ENCODE measurements around the gene PIF1. TPM values are rescaled to one million over a fixed set of nuclear protein-coding genes. Genes with fewer than 3 reads are reported as not detected.
A peak's percentile ranks its signal among the peaks of the same experiment; 100 is the strongest.

The PIF1 gene
- total RNA-seq, 5 donors from 2014 or later (not counting 1 experiment from before 2014, with no cell fraction given) = 0.88 to 4.1 (median 1.1) TPM

DNA sequence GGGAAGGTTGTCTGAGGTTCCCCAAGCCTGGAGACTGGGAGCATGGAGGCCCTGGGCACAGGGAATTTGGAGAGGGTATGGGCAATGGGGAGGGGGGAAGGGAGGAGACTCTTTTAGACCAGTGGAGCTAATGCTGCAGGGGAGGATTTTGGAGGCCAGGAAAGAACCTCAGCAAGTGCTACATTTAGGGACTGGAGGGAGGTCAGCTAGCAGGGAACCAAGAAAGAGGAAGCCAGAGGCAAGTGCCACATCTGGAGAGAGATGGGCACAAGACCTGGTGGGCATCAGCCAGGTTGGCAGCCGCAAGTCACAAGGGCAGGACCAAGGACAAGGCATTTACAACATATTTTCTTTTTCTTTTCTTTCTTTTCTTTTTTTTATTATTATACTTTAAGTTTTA is 37.0 kb upstream of the PIF1 start:
- H3K4me1 ChIP-seq (ENCODE audit: control insufficient read depth in 1 of 2, extremely low read depth in 1 of 2, insufficient read depth in 2 of 2, low read length in 2 of 2) = peaks cover 0 to 16% of the 10 kb centered on the region in 2 experiments
- H3K27ac Mint-ChIP-seq = peak overlapping the region; percentile 27 to 34
- CTCF ChIA-PET = no interaction called here
- H3K4me3 ChIP-seq (ENCODE audit: control insufficient read depth in 1 of 2, extremely low read depth in 1 of 2, low read length in 1 of 2) = no peak overlapping the region
- no peaks in the 10 kb centered on the region for H3K9me3 ChIP-seq
- no peak overlapping the region for H3K4me3 Mint-ChIP-seq
- no peaks in the 10 kb centered on the region for H3K27me3 ChIP-seq (replicated peaks in 1 of 2; ENCODE audit: control insufficient read depth in 2 of 2, extremely low read depth in 1 of 2, insufficient read depth in 2 of 2, low read length in 1 of 2)
- H3K9me3 Mint-ChIP-seq = no peaks in the 10 kb centered on the region
- H3K4me1 Mint-ChIP-seq = peaks cover 15 to 19% (median 16%) of the 10 kb centered on the region in 3 donors
- no peak overlapping the region for H3K27ac ChIP-seq (ENCODE audit: low read length)
- H3K36me3 ChIP-seq (ENCODE audit: control insufficient read depth in 2 of 2, extremely low read depth in 1 of 2, insufficient read depth in 1 of 2, low read length in 1 of 2) = peaks cover 11 to 83% of the 10 kb centered on the region in 2 donors
- POLR2A ChIA-PET = no interaction called here
- H3K36me3 Mint-ChIP-seq = peaks cover 35% of the 10 kb centered on the region
- no peak for ATAC-seq (replicated peaks in 1 of 4)
- no peaks in the 10 kb centered on the region for H3K27me3 Mint-ChIP-seq
- DNase-seq = no peak
- WGBS (ENCODE audit: insufficient coverage) = no CpG with 5 or more reads among the region's 1 CpG

DNA sequence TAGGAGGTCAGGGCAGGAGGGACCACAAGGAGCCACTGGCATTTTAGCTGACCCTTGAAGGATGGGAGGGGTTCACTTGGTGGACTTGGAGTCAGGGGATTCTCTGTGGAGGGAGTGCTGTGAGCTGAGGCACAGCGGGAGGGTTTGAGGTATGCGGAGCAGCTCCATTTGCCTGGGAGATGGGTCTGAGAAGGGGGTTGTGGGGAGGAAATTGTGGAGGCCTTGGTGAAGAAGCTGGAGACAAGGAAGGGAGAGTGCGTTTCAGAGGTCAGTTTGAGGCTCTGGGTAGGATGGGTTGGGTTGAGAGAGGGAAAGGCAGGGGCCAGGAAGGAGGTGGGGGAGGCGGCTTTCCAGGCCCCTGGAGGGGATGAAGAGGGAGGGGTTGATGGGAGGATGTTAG is 36.5 kb upstream of the PIF1 start:
- peaks cover 11 to 83% of the 10 kb centered on the region in 2 donors for H3K36me3 ChIP-seq (ENCODE audit: control insufficient read depth in 2 of 2, extremely low read depth in 1 of 2, insufficient read depth in 1 of 2, low read length in 1 of 2)
- peaks cover 0 to 21% of the 10 kb centered on the region in 2 experiments for H3K4me1 ChIP-seq (ENCODE audit: control insufficient read depth in 1 of 2, extremely low read depth in 1 of 2, insufficient read depth in 2 of 2, low read length in 2 of 2)
- ATAC-seq (replicated peaks in 1 of 4) = no peak
- CTCF ChIA-PET = interaction anchor here in 1 of 2 donors (0.6 kb wide), 1 partner anchor 46 kb away, joined by 5 read pairs; no protein-coding TSS in a partner anchor
- H3K27ac ChIP-seq (ENCODE audit: low read length) = no peak overlapping the region
- POLR2A ChIA-PET = no interaction called here
- no peak overlapping the region for H3K4me3 ChIP-seq (ENCODE audit: control insufficient read depth in 1 of 2, extremely low read depth in 1 of 2, low read length in 1 of 2)
- no peaks in the 10 kb centered on the region for H3K9me3 ChIP-seq
- H3K4me3 Mint-ChIP-seq = no peak overlapping the region
- WGBS (ENCODE audit: insufficient coverage) = 100% methylated on average over 4 of the region's 4 CpGs
- no peak overlapping the region for H3K27ac Mint-ChIP-seq
- DNase-seq = no peak
- no peaks in the 10 kb centered on the region for H3K27me3 ChIP-seq (replicated peaks in 1 of 2; ENCODE audit: control insufficient read depth in 2 of 2, extremely low read depth in 1 of 2, insufficient read depth in 2 of 2, low read length in 1 of 2)
- peaks cover 16 to 23% (median 21%) of the 10 kb centered on the region in 3 donors for H3K4me1 Mint-ChIP-seq
- no peaks in the 10 kb centered on the region for H3K9me3 Mint-ChIP-seq
- no peaks in the 10 kb centered on the region for H3K27me3 Mint-ChIP-seq
- peaks cover 31% of the 10 kb centered on the region for H3K36me3 Mint-ChIP-seq

DNA sequence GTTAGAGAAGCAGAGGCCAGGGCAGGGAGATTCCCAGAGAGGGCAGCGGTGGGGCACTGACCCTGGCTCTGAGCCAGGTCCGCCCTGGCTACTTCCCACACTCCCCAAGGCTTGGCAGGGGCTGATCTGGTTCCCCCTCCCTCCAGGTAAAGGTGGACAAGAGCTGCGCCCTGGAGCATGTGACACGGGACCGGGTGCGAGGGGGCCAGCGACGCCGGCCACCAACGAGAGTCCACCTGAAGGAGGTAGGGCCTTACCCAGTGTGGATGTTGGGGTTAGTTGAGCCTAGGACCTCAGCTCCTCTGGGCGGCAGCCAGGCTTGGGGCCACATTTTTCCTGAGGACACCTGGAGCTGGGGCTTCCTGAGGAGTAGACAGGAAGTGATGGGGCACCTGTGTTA is 35.9 kb upstream of the PIF1 start:
- H3K27ac Mint-ChIP-seq = peak overlapping the region in 1 of 2 donors; percentile 77
- CTCF ChIA-PET = interaction anchor here in 1 of 2 donors (0.6 kb wide), 1 partner anchor 46 kb away, joined by 5 read pairs; no protein-coding TSS in a partner anchor

DNA sequence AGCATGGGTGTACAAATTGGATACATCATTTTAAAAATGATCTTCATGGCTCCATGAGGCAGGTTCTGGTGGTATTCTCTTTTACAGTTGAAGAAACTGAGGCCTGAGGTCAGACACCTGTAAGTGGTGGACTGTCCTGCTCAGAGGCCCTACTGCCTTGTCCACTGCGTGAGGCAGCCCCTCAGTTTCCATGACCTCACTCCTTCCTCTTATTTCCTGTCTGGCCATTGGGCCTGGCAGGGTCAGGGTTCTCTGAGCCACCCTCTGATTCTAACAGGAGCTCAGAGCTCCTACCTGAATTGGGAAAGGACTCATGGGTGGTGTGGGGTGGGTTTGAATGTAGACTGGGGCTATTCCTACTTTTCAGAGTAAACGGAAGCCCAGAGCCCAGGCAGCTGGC is 33.8 kb upstream of the PIF1 start:
- no peak for DNase-seq
- no peak overlapping the region for H3K27ac Mint-ChIP-seq
- Histone ChIP-seq H3K4me1 (ENCODE audit: control insufficient read depth in 1 of 2, extremely low read depth in 1 of 2, insufficient read depth in 2 of 2, low read length in 2 of 2) (peaks cover 0 to 46% of the 10 kb centered on the region in 2 experiments), H3K4me3 (ENCODE audit: control insufficient read depth in 1 of 2, extremely low read depth in 1 of 2, low read length in 1 of 2) (no peak overlapping the region), H3K27ac (ENCODE audit: low read length) (no peak overlapping the region), H3K27me3 (replicated peaks in 1 of 2; ENCODE audit: control insufficient read depth in 2 of 2, extremely low read depth in 1 of 2, insufficient read depth in 2 of 2, low read length in 1 of 2) (no peaks in the 10 kb centered on the region), H3K9me3 (no peaks in the 10 kb centered on the region), H3K36me3 (ENCODE audit: control insufficient read depth in 2 of 2, extremely low read depth in 1 of 2, insufficient read depth in 1 of 2, low read length in 1 of 2) (peaks cover 2 to 81% of the 10 kb centered on the region in 2 donors)
- H3K36me3 Mint-ChIP-seq = peaks cover 33% of the 10 kb centered on the region
- ATAC-seq (replicated peaks in 1 of 4) = no peak
- 100% methylated on average over 1 of the region's 2 CpGs for WGBS (ENCODE audit: insufficient coverage)
- H3K4me3 Mint-ChIP-seq = no peak overlapping the region
- POLR2A ChIA-PET = interaction anchor here in 1 of 2 donors (0.6 kb wide), 1 partner anchor 507 kb away, joined by 3 read pairs; no protein-coding TSS in a partner anchor
- CTCF ChIA-PET = interaction anchor here in 1 of 2 donors (0.5 kb wide), 1 partner anchor 111 kb away, joined by 4 read pairs; no protein-coding TSS in a partner anchor
- H3K4me1 Mint-ChIP-seq = peaks cover 34 to 49% (median 48%) of the 10 kb centered on the region in 3 donors
- no peaks in the 10 kb centered on the region for H3K27me3 Mint-ChIP-seq
- H3K9me3 Mint-ChIP-seq = no peaks in the 10 kb centered on the region

More for the DNA sequence above, 35.9 kb upstream of the PIF1 start:
- Histone ChIP-seq H3K27me3 (replicated peaks in 1 of 2; ENCODE audit: control insufficient read depth in 2 of 2, extremely low read depth in 1 of 2, insufficient read depth in 2 of 2, low read length in 1 of 2) (no peaks in the 10 kb centered on the region), H3K9me3 (no peaks in the 10 kb centered on the region), H3K36me3 (ENCODE audit: control insufficient read depth in 2 of 2, extremely low read depth in 1 of 2, insufficient read depth in 1 of 2, low read length in 1 of 2) (peaks cover 11 to 79% of the 10 kb centered on the region in 2 donors), H3K4me1 (ENCODE audit: control insufficient read depth in 1 of 2, extremely low read depth in 1 of 2, insufficient read depth in 2 of 2, low read length in 2 of 2) (peaks cover 0 to 27% of the 10 kb centered on the region in 2 experiments), H3K27ac (ENCODE audit: low read length) (no peak overlapping the region), H3K4me3 (ENCODE audit: control insufficient read depth in 1 of 2, extremely low read depth in 1 of 2, low read length in 1 of 2) (no peak overlapping the region)
- ATAC-seq (replicated peaks in 1 of 4) (no peak), DNase-seq (no peak)
- Mint-ChIP-seq H3K36me3 (peaks cover 26% of the 10 kb centered on the region), H3K4me1 (peaks cover 18 to 29% (median 27%) of the 10 kb centered on the region in 3 donors), H3K9me3 (no peaks in the 10 kb centered on the region), H3K27me3 (no peaks in the 10 kb centered on the region), H3K4me3 (no peak overlapping the region)
- POLR2A ChIA-PET = no interaction called here
- 100% methylated on average over 6 of the region's 11 CpGs for WGBS (ENCODE audit: insufficient coverage)

DNA sequence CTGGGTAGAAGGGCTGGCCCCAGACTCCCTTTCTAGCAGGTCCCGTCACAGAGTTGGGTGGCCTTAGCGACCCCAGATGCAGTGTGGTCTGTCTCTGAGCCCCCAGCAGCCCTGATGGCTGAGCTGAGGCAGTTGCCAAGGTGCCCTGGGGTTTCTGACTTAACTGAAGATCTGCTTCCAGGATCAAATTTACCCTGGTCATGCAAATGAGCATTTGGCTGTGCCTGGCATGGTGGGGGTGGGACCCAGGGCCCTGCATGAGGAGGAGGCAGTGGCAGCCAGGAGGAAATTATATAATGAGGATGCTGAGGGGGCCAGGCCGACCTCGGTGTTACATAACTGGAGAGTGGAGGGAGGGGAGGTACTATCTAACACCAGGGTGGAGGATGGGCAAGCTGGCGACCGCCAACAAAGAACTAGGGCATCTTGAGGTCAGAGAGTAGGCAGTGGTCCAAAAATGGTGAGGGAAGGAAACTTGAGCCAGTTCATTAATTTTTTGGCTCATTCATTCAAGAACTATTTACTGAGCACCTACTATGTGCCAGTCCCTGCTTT is 32.7 kb upstream of the PIF1 start:
- Histone ChIP-seq H3K4me3 (ENCODE audit: control insufficient read depth in 1 of 2, extremely low read depth in 1 of 2, low read length in 1 of 2) (no peak overlapping the region), H3K9me3 (no peaks in the 10 kb centered on the region), H3K27ac (ENCODE audit: low read length) (peak overlapping the region; percentile 50), H3K4me1 (ENCODE audit: control insufficient read depth in 1 of 2, extremely low read depth in 1 of 2, insufficient read depth in 2 of 2, low read length in 2 of 2) (peaks cover 0 to 52% of the 10 kb centered on the region in 2 experiments), H3K27me3 (replicated peaks in 1 of 2; ENCODE audit: control insufficient read depth in 2 of 2, extremely low read depth in 1 of 2, insufficient read depth in 2 of 2, low read length in 1 of 2) (no peaks in the 10 kb centered on the region), H3K36me3 (ENCODE audit: control insufficient read depth in 2 of 2, extremely low read depth in 1 of 2, insufficient read depth in 1 of 2, low read length in 1 of 2) (peaks cover 5 to 82% of the 10 kb centered on the region in 2 donors)
- Mint-ChIP-seq H3K9me3 (no peaks in the 10 kb centered on the region), H3K4me1 (peaks cover 36 to 56% (median 56%) of the 10 kb centered on the region in 3 donors), H3K27me3 (no peaks in the 10 kb centered on the region), H3K36me3 (peaks cover 32% of the 10 kb centered on the region), H3K4me3 (no peak overlapping the region), H3K27ac (peak overlapping the region; percentile 40 to 71)
- DNase-seq (peak in 1 of 35 experiments; percentile 23), ATAC-seq (replicated peaks in 1 of 4) (no peak)
- POLR2A ChIA-PET = no interaction called here
- 45% methylated on average over 4 of the region's 6 CpGs for WGBS (ENCODE audit: insufficient coverage)
- CTCF ChIA-PET = interaction anchor here in 1 of 2 donors (0.6 kb wide), 1 partner anchor 138 kb away, joined by 4 read pairs; no protein-coding TSS in a partner anchor

DNA sequence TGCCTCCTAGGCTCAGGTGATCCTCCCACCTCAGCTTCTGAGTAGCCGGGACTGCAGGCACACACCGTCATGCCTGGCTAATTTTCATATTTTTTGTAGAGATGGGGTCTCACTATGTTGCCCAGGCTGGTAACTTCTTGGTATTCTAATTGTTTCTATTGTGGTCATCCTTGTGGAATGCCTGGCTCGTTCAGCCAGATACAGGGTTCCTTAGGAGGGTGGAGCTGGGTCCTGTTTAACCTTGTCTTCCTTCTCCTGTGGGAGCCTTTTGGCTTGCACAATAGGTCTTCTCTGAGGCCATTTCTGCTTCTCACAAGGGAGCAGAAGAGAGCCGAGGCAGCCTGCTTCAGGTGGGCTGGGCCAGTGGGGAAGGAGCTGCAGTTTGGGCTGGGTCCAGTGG is 32.0 kb upstream of the PIF1 start:
- no peak overlapping the region for H3K4me3 Mint-ChIP-seq

More for the DNA sequence above, 32.0 kb upstream of the PIF1 start:
- peaks cover 0 to 56% of the 10 kb centered on the region in 2 experiments for H3K4me1 ChIP-seq (ENCODE audit: control insufficient read depth in 1 of 2, extremely low read depth in 1 of 2, insufficient read depth in 2 of 2, low read length in 2 of 2)
- H3K4me3 ChIP-seq (ENCODE audit: control insufficient read depth in 1 of 2, extremely low read depth in 1 of 2, low read length in 1 of 2) = no peak overlapping the region
- H3K9me3 ChIP-seq = no peaks in the 10 kb centered on the region
- Mint-ChIP-seq H3K9me3 (no peaks in the 10 kb centered on the region), H3K36me3 (peaks cover 31% of the 10 kb centered on the region), H3K27me3 (no peaks in the 10 kb centered on the region), H3K4me1 (peaks cover 36 to 56% (median 56%) of the 10 kb centered on the region in 3 donors), H3K27ac (peak overlapping the region; percentile 40 to 53)
- WGBS (ENCODE audit: insufficient coverage) = 63% methylated on average over 1 of the region's 4 CpGs
- no peak for ATAC-seq (replicated peaks in 1 of 4)
- no peak for DNase-seq
- H3K36me3 ChIP-seq (ENCODE audit: control insufficient read depth in 2 of 2, extremely low read depth in 1 of 2, insufficient read depth in 1 of 2, low read length in 1 of 2) = peaks cover 5 to 80% of the 10 kb centered on the region in 2 donors
- ChIA-PET POLR2A (no interaction called here), CTCF (interaction anchor here in 1 of 2 donors (0.6 kb wide), 2 partner anchors 137 to 194 kb away, joined by 3 to 4 read pairs; no protein-coding TSS in a partner anchor)
- H3K27ac ChIP-seq (ENCODE audit: low read length) = peak overlapping the region; percentile 50
- no peaks in the 10 kb centered on the region for H3K27me3 ChIP-seq (replicated peaks in 1 of 2; ENCODE audit: control insufficient read depth in 2 of 2, extremely low read depth in 1 of 2, insufficient read depth in 2 of 2, low read length in 1 of 2)
